HepG2 (cell line): ENCODE results near the gene CD300LF. TPM values are rescaled to one million over a fixed set of nuclear protein-coding genes. Genes with fewer than 3 reads are reported as not detected.

Source experiments
- AGO2 ChIP-seq: fragments of 200-400 bp; formaldehyde crosslinking; optimal IDR thresholded peaks from 2 replicates; pipeline ENCODE3; 2017; ENCODE audit warnings: mild to moderate bottlenecking, low read depth, low read length, moderate library complexity
- HHEX ChIP-seq: IDR thresholded peaks from 2 replicates; pipeline ENCODE4 v1.6.1; 2016; ENCODE audit warnings: control low read depth
- IRF2 ChIP-seq: IDR thresholded peaks from 2 replicates; pipeline ENCODE4 v1.6.1; 2018; ENCODE audit warnings: missing genetic modification reagents, missing compliant biosample characterization
- MTF1 ChIP-seq: sonication (generic); formaldehyde crosslinking; IDR thresholded peaks from 2 replicates; pipeline ENCODE4 v1.5.0; 2020; ENCODE audit warnings: missing genetic modification reagents
- PATZ1 ChIP-seq: sonication (generic); formaldehyde crosslinking; IDR thresholded peaks from 2 replicates; pipeline ENCODE4 v1.4.0; 2020; ENCODE audit warnings: missing genetic modification reagents
- PITX1 ChIP-seq: sonication (generic); formaldehyde crosslinking; IDR thresholded peaks from 2 replicates; pipeline ENCODE4 v1.5.1; 2020; ENCODE audit warnings: mild to moderate bottlenecking, missing genetic modification reagents
- POLR2AphosphoS5 ChIP-seq: IDR thresholded peaks from 2 replicates; pipeline ENCODE4 v1.6.1; 2012; ENCODE audit warnings: low read depth, low read length
- REPIN1 ChIP-seq: sonication (generic); formaldehyde crosslinking; IDR thresholded peaks from 2 replicates; pipeline ENCODE4 v1.8.0; 2022; ENCODE audit warnings: missing genetic modification reagents, low read depth, mild to moderate bottlenecking, borderline replicate concordance
- SMAD1 ChIP-seq: sonication (generic); formaldehyde crosslinking; IDR thresholded peaks from 2 replicates; pipeline ENCODE4 v1.4.0; 2020; ENCODE audit warnings: missing genetic modification reagents, low read depth, mild to moderate bottlenecking, borderline replicate concordance
- THAP8 ChIP-seq: sonication (generic); formaldehyde crosslinking; IDR thresholded peaks from 2 replicates; pipeline ENCODE4 v1.5.1; 2020; ENCODE audit warnings: missing genetic modification reagents, mild to moderate bottlenecking, borderline replicate concordance
- ZBTB7A ChIP-seq: sonication (generic); formaldehyde crosslinking; IDR thresholded peaks from 2 replicates; pipeline ENCODE4 v1.8.0; 2022; ENCODE audit warnings: mild to moderate bottlenecking, missing genetic modification reagents
- ZFP62 ChIP-seq: sonication (generic); formaldehyde crosslinking; IDR thresholded peaks from 2 replicates; pipeline ENCODE4 v1.4.0; 2020; ENCODE audit warnings: missing genetic modification reagents
- ZFYVE20 ChIP-seq: sonication (generic); formaldehyde crosslinking; IDR thresholded peaks from 2 replicates; pipeline ENCODE4 v1.8.0; 2023; ENCODE audit warnings: low read depth, mild to moderate bottlenecking, moderate library complexity, missing genetic modification reagents, borderline replicate concordance
- ZIK1 ChIP-seq: sonication (generic); formaldehyde crosslinking; IDR thresholded peaks from 2 replicates; pipeline ENCODE4 v1.5.0; 2020; ENCODE audit warnings: mild to moderate bottlenecking, low read depth, missing genetic modification reagents, borderline replicate concordance
- ZNF230 ChIP-seq: sonication (generic); formaldehyde crosslinking; IDR thresholded peaks from 2 replicates; pipeline ENCODE4 v1.4.0; 2020; ENCODE audit warnings: mild to moderate bottlenecking, missing genetic modification reagents
- ZNF263 ChIP-seq: sonication (generic); formaldehyde crosslinking; IDR thresholded peaks from 2 replicates; pipeline ENCODE4 v1.4.0; 2020; ENCODE audit warnings: missing genetic modification reagents
- ZNF329 ChIP-seq: sonication (generic); formaldehyde crosslinking; IDR thresholded peaks from 2 replicates; pipeline ENCODE4 v1.9.0; 2021; ENCODE audit warnings: low read depth, mild to moderate bottlenecking, missing genetic modification reagents
- ZXDC ChIP-seq: sonication (generic); formaldehyde crosslinking; IDR thresholded peaks from 2 replicates; pipeline ENCODE4 v1.5.0; 2020; ENCODE audit warnings: mild to moderate bottlenecking, missing genetic modification reagents
- polyA plus RNA-seq, 8 experiments: library from polyadenylated mRNA; depleted of rRNA in 3 of 8; stranded (reverse) in 7 of 8; unstranded in 1 of 8; fragments of >200 nt; fragmentation: Illumina TruSeq in 4 of 8; extraction: Trizol in 4 of 8; gene quantifications; 2 replicates each; pipeline versions ENCODE4 v1.2.1 to v1.2.3, GENCODE V29; 2011 to 2016; ENCODE audit warnings: low read depth in 4 of 8, missing spikeins in 1 of 8, mixed read lengths in 1 of 8; ENCODE audit not compliant: insufficient read depth in 1 of 8
- total RNA-seq, 5 experiments: library from RNA; depleted of rRNA; stranded (reverse); fragments of >200 nt; fragmentation: Illumina TruSeq; extraction: Trizol; gene quantifications; 2 replicates each; pipeline ENCODE4 v1.2.3, GENCODE V29; 2016; ENCODE audit warnings: low read depth in 1 of 5
- TF ChIP-seq, protein P1 (sequence below): sonication (generic); formaldehyde crosslinking; IDR thresholded peaks from 2 replicates; pipeline ENCODE4 v1.4.0; 2020; ENCODE audit warnings: mild to moderate bottlenecking, missing genetic modification reagents, borderline replicate concordance

Gene CD300LF
- total and polyA plus RNA-seq, 2 of the 13 experiments (the other 11 are each of a cell fraction or from before 2014, with no cell fraction given), result not detected

GRCh38 chr17:74759243-74759801 is 46.6 kb upstream of the CD300LF start (continued):
- TF ChIP-seq AGO2, result peak; percentile 65
- no peak for TF ChIP-seq PITX1 (CRISPR knock-in tag)
- no peak for TF ChIP-seq ZFP62 (CRISPR knock-in tag)
- TF ChIP-seq THAP8, result no peak
- no peak for TF ChIP-seq ZXDC (CRISPR knock-in tag)
- TF ChIP-seq ZFYVE20 (CRISPR knock-in tag), result no peak
- TF ChIP-seq, protein P1, sequence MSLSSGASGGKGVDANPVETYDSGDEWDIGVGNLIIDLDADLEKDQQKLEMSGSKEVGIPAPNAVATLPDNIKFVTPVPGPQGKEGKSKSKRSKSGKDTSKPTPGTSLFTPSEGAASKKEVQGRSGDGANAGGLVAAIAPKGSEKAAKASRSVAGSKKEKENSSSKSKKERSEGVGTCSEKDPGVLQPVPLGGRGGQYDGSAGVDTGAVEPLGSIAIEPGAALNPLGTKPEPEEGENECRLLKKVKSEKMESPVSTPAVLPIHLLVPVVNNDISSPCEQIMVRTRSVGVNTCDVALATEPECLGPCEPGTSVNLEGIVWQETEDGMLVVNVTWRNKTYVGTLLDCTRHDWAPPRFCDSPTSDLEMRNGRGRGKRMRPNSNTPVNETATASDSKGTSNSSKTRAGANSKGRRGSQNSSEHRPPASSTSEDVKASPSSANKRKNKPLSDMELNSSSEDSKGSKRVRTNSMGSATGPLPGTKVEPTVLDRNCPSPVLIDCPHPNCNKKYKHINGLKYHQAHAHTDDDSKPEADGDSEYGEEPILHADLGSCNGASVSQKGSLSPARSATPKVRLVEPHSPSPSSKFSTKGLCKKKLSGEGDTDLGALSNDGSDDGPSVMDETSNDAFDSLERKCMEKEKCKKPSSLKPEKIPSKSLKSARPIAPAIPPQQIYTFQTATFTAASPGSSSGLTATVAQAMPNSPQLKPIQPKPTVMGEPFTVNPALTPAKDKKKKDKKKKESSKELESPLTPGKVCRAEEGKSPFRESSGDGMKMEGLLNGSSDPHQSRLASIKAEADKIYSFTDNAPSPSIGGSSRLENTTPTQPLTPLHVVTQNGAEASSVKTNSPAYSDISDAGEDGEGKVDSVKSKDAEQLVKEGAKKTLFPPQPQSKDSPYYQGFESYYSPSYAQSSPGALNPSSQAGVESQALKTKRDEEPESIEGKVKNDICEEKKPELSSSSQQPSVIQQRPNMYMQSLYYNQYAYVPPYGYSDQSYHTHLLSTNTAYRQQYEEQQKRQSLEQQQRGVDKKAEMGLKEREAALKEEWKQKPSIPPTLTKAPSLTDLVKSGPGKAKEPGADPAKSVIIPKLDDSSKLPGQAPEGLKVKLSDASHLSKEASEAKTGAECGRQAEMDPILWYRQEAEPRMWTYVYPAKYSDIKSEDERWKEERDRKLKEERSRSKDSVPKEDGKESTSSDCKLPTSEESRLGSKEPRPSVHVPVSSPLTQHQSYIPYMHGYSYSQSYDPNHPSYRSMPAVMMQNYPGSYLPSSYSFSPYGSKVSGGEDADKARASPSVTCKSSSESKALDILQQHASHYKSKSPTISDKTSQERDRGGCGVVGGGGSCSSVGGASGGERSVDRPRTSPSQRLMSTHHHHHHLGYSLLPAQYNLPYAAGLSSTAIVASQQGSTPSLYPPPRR, result no peak
- TF ChIP-seq REPIN1, result no peak
- no peak for TF ChIP-seq ZIK1 (CRISPR knock-in tag)
- TF ChIP-seq SMAD1, result no peak
- TF ChIP-seq IRF2 (CRISPR knock-in tag), result no peak
- TF ChIP-seq ZNF329 (CRISPR knock-in tag), result no peak
- TF ChIP-seq ZNF230 (CRISPR knock-in tag), result no peak
- TF ChIP-seq HHEX (CRISPR knock-in tag), result no peak
- no peak for TF ChIP-seq MTF1 (CRISPR knock-in tag)
- TF ChIP-seq PATZ1 (CRISPR knock-in tag), result no peak
- no peak; the same call in 1 of the 2 replicates for TF ChIP-seq POLR2AphosphoS5
- TF ChIP-seq ZNF263 (CRISPR knock-in tag), result peak; percentile 59
- TF ChIP-seq ZBTB7A (CRISPR knock-in tag), result no peak
